HG03095 (cell line): ENCODE results near the gene KRTAP5-11.
"Not testable (repeated sequence)": the region's sequence is repeated elsewhere in the genome, so short reads cannot be mapped to it uniquely, and the experiment has no call there.

ENCODE experiments used
- ATAC-seq: cut with Tn5 transposase; IDR thresholded peaks from one replicate; pipeline ENCODE4 v1.9.1; 2021; ENCODE audit warnings: moderate library complexity; ENCODE audit not compliant: unreplicated experiment

KRTAP5-11 gene, protein sequence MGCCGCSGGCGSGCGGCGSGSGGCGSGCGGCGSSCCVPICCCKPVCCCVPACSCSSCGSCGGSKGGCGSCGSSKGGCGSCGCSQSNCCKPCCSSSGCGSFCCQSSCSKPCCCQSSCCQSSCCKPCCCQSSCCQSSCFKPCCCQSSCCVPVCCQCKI

DNA sequence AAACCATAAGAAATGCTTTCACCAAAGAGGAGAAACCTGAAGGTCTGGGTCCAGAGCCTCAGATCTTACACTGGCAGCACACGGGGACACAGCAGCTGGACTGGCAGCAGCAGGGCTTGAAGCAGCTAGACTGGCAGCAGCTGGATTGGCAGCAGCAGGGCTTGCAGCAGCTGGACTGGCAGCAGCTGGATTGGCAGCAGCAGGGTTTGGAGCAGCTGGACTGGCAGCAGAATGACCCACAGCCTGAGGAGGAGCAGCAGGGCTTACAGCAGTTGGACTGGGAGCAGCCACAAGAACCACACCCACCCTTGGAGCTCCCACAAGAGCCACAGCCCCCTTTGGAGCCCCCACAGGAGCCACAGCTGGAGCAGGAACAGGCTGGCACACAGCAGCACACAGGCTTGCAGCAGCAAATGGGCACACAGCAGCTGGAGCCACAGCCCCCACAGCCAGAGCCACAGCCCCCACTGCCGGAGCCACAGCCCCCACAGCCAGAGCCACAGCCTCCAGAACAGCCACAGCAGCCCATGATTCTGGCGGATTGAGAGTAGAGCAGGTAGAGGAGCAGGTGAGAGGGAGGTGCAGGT is at the start of gene KRTAP5-11:
Gene KRTAP5-11, minus strand, starts transcription at position 567 of the 587 bp plus-strand sequence. Its CDS starts 38 bp downstream, at position 529.
- ATAC-seq = no peak

DNA sequence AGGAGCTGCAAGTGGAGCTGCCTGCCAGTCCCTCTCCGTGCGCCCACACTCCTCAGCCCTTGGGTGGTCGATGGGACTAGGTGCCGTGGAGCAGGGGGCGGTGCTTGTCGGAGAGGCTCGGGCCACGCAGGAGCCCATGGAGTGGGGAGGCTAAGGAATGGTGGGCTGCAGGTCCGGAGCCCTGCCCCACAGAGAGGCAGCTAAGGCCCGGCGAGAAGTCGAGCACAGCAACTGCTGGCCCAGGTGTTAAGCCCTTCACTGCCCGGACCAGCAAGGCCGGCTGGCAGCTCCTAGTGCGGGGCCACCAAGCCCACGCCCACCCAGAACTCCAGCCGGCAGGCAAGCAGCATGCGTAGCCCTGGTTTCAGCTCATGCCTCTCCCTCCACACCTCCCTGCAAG is 48.9 kb upstream of the KRTAP5-11 start:
- ATAC-seq = not testable (repeated sequence)

DNA sequence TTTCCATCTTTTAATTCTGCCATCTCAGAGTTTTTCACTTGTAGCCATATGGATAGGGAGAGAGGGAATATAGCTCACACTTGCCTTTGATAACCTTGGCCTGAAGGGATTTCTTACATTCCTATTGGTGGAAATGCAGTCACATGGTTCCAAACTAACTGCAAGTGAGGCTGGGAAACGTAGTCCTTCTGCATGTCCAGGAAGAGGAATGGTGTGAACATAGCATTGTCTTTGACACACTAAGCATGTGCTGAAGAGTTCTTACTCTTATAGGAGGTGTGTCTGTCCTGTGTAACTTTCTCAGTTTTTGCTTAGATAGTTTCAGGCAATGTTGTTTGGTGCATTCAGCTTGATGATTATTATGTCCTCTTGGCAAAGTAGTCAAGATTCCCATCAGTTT is 47.4 kb upstream of the KRTAP5-11 start:
- ATAC-seq = not testable (repeated sequence)

GRCh38 chr11:71628943-71629342 is 46.3 kb upstream of the KRTAP5-11 start:
- not testable (repeated sequence) for ATAC-seq

GRCh38 chr11:71623226-71623625 is 40.6 kb upstream of the KRTAP5-11 start:
- not testable (repeated sequence) for ATAC-seq

DNA sequence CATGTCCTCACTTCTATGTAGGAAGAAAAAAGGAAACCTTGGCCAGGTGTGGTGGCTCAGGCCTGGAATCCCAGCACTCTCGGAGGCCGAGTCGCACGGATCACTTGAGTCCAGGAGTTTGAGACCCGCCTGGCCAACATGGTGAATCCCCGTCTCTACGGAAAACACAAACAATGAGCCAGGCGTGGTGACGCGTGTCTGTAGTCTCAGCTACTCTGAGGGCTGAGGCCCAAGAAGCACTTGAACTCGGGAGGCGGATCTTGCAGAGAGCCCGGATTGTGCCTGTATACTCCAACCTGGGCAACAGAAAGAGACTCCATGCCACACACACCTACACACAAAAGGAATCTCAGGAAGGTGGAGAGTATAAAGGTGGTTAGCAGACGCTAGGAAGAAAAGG is 39.9 kb upstream of the KRTAP5-11 start:
- ATAC-seq = not testable (repeated sequence)

DNA sequence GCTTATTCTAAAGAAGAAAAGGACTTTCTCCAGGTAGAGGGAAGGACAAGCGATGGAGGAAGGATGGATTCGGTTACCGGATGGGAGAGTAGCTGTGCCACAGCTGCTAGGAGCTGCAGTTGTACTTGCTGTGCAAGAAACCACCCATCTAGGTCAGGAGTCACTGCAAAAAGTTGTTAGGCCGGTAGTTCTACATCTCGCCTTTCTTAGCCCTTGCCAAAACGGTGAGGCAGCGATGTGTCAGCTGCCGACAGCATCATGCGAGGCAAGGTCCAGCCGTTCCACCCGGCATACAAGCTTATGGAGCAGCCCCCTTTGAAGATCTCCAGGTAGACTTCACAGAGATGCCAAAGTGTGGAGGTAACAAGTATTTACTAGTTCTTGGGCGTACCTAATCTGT is 32.3 kb upstream of the KRTAP5-11 start:
- not testable (repeated sequence) for ATAC-seq

GRCh38 chr11:71614366-71614917 is 31.8 kb upstream of the KRTAP5-11 start:
- not testable (repeated sequence) for ATAC-seq

DNA sequence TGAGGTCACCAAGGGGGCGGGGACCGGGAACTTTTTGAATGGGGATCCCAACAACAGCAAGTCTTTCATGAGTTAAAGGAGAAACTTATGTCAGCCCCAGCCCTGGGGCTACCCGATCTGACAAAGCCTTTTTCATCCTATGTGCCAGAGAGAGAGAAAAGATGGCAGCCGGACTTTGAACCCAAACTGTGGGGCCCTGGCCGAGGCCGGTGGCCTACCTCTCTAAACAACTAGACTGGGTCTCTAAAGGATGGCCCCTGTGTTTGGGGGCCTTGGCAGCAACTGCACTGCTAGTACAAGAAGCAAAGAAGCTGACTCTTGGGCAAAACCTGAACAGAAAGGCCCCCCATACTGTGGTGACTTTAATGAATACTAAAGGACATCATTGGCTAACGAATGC is 31.3 kb upstream of the KRTAP5-11 start:
- ATAC-seq = not testable (repeated sequence)

- not testable (repeated sequence) for ATAC-seq
Observed at GRCh38 chr11:71611218-71611910, 28.7 kb upstream of the KRTAP5-11 start.

- ATAC-seq = not testable (repeated sequence)
Observed at GRCh38 chr11:71608272-71608671, 25.6 kb upstream of the KRTAP5-11 start.

- not testable (repeated sequence) for ATAC-seq
Observed at GRCh38 chr11:71607520-71608216, 25.0 kb upstream of the KRTAP5-11 start.

- not testable (repeated sequence) for ATAC-seq
Observed at GRCh38 chr11:71606853-71607519, 24.3 kb upstream of the KRTAP5-11 start.

GRCh38 chr11:71604798-71605488 is 22.3 kb upstream of the KRTAP5-11 start:
- not testable (repeated sequence) for ATAC-seq

DNA sequence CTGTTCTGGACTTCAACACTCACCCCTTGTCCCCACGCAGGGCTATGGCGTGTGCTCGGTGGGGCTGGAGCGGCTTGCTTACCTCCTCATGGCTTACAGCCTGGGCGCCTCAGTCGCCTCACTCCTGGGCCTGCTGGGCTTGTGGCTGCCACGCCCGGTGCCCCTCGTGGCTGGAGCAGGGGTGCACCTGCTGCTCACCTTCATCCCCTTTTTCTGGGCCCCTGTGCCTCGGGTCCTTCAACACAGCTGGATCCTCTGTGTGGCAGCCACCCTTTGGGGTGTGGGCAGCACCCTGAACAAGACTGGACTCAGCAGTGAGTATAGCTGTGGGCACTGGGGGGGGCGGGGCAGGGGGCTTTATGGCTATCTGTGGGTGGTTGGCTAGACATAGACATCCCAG is 20.5 kb upstream of the KRTAP5-11 start:
- ATAC-seq = not testable (repeated sequence)

DNA sequence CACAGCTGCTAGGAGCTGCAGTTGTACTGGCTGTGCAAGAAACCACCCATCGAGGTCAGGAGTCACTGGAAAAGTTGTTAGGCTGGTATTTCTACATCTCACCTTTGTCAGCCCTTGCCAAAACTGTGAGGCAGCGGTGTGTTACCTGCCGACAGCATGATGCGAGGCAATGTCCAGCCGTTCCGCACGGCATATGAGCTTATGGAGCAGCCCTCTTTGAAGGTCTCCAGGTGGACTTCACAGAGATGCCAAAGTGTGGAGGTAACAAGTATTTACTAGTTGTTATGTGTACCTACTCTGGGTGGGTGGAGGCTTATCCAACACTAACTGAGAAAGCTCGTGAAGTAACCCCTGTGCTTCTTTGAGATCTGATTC is 6.9 kb upstream of the KRTAP5-11 start:
- not testable (repeated sequence) for ATAC-seq

DNA sequence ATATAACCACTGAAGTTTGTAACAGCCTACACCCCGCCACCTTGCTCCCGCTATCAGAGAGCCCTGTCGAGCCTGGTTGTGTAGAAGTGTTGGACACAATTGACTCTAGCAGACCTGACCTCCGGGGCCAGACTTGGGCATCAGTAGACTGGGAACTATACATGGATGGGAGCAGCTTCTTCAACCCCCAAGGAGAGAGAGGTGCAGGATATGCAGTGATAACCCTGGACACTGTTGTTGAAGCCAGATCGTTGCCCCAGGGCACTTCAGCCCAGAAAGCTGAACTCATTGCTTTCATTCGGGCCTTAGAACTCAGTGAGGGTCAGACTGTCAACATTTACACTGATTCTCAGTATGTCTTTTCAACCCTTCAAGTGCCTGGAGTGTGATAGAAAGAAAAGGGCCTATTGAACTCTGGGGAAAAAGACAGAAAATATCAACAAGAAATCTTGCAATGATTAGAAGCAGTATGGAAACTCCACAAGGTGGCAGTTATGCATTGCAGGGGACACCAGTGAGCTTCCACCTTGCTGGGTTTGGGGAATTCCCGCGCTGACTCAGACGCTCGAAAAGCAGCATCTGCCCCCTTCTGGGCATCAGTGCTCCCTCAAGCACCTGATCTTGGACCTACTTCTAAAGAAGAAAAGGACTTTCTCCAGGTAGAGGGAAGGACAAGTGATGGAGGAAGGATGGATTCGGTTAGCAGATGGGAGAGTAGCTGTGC is 6.3 kb upstream of the KRTAP5-11 start:
- ATAC-seq = not testable (repeated sequence)

- not testable (repeated sequence) for ATAC-seq
Observed at GRCh38 chr11:71588314-71588713, 5.6 kb upstream of the KRTAP5-11 start.

- not testable (repeated sequence) for ATAC-seq
Observed at GRCh38 chr11:71585673-71586072, 3.0 kb upstream of the KRTAP5-11 start.
